Activated CD4-positive, alpha-beta T cell treated with anti-CD3 and anti-CD28 coated beads for 4 hours (primary cell): ENCODE results near the gene TRIM28.

Experiments used
- DNase-seq, 2 donors: peaks; one replicate each; pipeline ENCODE4 v3.0.0-alpha.2; 2020

Gene TRIM28

DNA sequence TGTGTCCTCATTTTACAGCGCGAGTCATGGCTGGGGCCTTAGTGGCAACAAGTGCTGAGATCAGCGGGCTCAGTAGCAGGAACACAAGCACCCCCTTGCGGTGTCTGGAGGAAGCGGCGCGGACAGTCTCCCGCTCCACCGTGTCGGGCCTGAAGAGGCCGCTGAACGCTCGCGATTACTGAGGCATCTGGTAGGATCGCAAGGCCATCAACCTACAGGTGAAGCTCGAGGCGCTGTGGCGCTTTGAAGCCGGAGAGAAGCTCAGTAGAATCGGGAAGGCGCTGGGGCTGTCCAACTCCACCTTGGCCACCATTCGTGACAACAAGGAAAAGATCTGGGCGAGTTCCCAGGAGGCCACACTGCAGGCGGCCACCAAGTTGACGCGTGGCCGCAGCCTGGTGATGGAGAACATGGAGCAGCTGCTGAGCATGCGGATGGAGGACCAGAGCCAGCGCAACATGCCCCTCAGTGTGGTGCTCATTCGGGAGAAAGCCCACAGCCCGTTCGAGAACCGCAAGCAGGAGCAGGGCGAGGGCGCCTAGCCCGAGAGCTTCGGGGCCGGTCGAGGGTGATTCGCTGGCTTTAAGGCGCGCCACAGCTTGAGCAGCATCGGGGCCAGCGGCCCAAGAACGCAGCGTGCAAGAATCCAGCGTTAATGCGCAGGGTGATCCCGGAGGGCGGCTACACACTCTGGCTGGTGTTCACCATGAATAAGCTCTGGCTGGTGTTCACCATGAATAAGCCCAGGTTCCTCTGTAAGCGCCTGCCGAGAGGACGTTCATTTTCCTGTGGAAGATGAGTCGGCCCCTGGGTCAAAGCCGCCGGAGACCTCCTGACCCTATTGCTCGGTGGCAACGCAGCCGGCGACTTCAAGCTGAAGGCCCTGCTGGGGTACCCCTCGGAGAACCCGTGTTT lies 37.6 kb downstream of the TRIM28 start:
- DNase-seq = peak; percentile 84 to 92

DNA sequence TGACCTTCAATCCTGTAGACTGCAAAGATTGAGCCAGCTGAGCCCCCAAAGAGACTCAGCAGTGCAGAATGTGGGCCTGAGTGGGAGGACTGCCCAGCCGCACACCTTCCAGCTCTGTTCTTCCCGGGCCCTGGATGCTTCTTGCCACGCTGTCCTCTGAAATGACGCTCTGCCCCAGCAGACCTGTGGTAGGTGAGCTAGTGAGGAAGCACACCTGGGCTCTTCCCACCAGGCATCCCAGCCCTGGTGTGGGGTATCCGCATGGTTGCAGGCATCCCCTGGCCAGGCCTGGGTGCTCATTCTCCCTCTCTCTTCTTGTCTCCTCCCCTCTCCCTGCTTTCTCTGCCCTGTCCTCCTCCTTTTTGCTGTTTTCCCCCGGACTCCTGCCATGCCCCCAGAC lies 39.1 kb downstream of the TRIM28 start:
- DNase-seq = no peak

DNA sequence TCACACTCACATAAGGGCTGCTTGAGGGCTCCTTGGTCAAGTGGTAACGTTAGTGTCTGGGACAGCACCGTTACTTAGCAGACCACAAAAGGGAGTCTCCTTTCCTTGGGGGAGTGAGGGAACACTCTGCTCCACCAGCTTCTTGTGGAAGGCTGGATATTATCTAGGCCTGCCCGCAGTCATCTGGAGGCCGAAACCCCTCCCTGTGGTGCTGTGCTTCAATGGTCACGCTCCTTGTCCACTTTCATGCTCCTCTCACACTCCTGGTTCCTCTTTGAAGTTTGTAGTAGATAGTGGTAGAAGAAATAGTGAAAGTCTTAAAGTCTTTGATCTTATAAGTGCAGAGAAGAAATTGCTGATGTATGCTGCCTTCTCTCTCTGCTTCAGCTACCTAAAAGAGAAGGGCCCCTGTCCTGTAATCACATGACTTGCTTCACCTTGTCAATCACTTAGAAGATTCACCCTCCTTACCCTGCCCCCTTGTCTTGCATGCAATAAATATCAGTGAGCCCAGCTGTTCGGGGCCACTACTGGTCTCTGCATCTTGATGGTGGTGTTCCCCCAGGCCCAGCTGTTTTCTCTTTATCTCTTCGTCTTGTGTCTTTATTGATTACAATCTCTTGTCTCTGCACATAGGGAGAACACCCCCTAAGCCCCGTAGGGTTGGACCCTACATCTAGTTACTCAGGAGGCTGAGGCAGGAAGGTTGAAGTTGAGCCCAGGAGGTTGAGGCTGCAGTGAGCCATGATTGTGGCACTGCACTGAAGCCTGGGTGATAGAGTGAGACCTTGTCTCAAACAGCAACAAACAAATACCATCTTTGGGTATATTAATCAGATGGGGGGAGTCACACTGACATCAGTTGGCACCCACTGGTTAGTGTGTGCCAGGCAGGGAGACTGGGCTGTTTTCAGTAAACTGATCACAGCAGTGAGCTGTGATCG lies 40.9 kb downstream of the TRIM28 start:
- no peak for DNase-seq

DNA sequence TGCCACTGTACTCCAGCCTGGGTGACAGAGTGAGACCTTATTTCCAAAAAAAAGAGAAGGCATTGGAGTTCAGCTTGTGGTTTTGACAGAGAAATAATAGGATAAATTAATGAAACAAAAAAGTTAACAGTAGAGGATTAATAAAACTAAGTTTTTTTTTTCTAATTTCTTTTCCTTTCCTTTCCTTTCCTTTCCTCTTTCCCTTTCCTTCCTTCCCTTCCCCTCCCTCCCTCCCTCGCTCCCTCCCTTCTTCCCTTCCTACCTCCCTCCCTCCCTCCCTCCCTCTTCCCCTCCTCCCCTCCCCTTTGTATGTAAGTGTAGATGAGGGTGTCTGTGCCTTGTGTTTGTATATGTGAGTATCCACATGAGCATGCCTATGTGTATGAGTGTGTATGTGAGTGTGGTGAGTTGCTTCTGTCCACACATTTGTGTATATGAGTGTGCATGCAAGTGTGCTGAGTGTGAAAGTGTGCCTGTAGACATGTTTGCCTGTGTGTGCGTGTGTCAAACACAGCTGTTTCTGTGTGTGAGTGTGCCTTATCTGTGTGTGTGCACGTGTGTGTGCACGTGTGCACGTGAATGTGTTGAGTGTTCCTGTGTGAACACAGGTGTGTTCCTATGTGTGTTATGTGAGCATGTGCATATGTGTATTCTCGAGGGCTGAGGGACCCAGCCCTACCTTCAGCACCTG lies 41.7 kb downstream of the TRIM28 start:
- DNase-seq = no peak

DNA sequence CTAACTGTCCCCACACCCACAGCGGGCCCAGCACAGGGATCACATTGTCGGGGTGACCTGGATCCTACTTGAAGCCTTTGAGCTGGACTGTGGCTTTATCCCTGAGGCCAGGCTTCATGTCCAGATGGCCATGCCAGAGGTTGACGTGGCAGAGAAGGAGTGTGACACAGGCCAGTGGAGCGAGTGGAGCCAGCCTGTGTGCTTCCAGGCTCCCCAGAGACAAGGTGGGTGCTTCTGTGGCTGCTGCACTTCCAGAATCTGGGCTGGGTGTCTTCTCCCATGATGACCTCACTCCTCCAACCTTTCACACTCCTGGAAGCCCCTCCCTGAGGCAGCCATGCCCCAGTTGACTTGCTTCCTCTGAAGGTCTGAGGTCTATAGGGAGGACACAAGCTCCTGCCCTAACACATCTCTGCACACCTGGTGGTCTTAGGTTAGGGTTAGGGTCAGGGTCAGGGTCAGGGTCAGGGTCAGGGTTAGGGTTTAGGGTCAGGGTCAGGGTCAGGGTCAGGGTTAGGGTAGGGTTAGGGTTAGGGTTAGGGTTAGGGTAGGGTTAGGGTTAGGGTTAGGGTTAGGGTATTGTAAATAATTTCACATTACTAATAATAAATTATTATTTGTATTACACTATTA lies 42.4 kb downstream of the TRIM28 start:
- no peak for DNase-seq
